GM19239 (cell line): ENCODE data around the gene TUFT1.
"Not testable (repeated sequence)": the region's sequence is repeated elsewhere in the genome, so short reads cannot be mapped to it uniquely, and the experiment has no call there.

Experiments used
- DNase-seq: peaks from one replicate; pipeline ENCODE4 v3.0.0; 2011; ENCODE audit warnings: low spot score; ENCODE audit not compliant: insufficient read length
- FAIRE-seq: peaks from 2 replicates; lab custom pipeline; 2011; peaks lifted over from hg19 to GRCh38; lab: Jason Lieb, UNC

The TUFT1 gene

DNA sequence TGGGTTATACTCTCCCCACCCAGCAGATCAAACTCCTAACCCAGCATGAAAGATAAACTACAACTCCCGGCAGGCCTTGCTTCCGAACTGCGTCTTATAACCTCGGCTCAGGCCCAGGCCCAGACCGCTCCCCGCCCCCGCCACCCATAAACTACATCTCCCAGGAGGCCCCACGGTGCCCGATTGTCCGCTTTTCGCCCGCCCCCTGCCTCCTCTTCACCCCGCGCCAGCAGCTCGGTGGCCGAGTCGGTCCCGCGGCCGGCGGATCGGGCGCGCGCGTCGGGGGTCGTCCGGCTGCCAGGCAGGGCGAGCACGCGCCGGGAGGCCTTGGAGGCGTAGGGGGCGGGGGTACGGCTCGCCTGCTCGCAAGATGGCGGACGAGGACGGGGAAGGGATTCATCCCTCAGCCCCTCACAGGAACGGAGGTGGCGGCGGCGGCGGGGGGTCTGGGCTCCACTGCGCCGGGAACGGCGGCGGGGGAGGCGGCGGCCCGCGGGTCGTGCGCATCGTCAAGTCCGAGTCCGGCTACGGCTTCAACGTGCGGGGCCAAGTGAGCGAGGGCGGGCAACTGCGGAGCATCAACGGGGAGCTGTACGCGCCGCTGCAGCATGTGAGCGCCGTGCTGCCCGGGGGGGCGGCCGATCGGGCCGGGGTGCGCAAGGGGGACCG, 71.9 kb downstream of the TUFT1 start, which contains the start of gene SNX27:
Gene SNX27 (plus strand): TSS at position 219 of the 669 bp plus-strand sequence. CDS start 152 bp downstream, at position 371.
- DNase-seq (peak; percentile 96), FAIRE-seq (peak; percentile 85)

- peak; percentile 47 for FAIRE-seq
Measured at GRCh38 chr1:151612501-151613281, 72.6 kb downstream of the TUFT1 start.

GRCh38 chr1:151613282-151613780, 73.2 kb downstream of the TUFT1 start:
- no peak for DNase-seq
- no peak for FAIRE-seq

More at GRCh38 chr1:151612501-151613281, 72.6 kb downstream of the TUFT1 start:
- DNase-seq = no peak

DNA sequence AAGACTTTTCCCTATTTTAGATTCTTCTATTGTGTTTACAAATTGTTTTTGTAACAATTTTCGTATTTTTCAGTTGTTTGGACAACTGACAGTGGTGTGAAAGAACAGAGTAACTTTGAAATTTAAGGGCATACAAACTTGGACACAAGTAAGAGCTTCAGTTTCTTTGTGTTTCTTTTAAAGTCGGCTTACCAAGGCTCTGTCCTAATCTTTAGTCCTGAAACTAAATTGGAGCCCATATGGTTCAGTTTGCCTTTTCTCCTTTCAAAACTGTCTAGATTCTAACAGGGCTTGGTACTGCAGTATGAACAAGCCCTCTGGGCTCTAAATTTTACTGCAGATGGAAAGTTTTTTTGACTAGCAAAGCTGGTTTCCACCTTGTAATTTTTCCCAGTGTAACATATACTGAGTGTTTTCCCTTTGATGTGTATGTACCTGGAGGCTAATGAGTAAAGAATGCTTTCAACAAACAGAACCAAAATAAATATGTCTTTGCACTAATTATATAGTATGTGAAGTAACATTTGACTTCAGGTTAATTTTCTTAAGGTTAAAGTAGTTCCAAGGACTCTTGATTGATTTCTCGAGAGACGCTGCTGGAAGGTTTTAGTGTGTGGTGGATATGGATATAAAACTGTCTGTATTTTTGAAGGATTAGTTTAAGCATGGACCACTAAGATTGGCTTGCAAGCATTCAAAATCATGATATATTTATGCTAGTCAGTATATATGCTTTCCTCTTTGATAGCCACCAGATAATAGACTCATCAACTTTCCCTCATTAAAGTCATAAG, 75.8 kb downstream of the TUFT1 start:
- FAIRE-seq = no peak
- DNase-seq = no peak

DNA sequence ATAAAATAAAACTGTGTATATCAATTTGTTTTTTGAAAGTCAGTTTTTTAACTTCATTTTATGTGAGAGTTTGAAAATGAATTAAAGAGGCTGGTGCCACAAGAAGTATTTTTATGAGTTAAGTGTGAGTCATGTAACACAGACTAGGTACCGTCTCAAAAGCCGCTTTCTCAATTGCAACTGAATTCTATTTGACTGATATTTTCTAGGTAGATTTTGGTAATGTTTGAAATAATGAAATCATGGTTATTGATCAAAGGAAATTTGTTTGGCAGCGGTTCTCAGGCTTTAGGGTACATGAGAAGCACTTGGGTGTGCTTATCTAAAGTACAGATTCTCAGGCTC, 76.4 kb downstream of the TUFT1 start:
- DNase-seq (no peak), FAIRE-seq (no peak)

DNA sequence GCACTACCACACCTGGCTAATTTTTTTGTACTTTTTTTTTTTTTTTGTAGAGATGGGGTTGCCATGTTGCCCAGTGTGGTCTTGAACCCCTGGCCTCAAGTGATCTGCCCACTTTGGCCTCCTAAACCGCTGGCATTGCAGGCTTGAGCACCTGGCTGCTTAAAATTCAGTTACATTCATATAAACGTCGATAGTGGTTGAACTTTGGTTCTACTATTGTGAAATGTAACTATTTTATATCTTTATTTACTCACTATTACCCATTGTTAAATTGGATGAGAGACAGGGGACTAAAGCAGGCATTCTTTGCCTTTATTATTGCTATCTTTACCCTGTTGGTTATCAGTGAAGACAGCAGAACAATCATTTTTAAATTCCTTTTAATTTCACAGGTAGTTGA, 77.9 kb downstream of the TUFT1 start:
- DNase-seq (no peak), FAIRE-seq (no peak)

- DNase-seq (no peak), FAIRE-seq (no peak)
Measured at GRCh38 chr1:151618470-151618869, 78.4 kb downstream of the TUFT1 start.

DNA sequence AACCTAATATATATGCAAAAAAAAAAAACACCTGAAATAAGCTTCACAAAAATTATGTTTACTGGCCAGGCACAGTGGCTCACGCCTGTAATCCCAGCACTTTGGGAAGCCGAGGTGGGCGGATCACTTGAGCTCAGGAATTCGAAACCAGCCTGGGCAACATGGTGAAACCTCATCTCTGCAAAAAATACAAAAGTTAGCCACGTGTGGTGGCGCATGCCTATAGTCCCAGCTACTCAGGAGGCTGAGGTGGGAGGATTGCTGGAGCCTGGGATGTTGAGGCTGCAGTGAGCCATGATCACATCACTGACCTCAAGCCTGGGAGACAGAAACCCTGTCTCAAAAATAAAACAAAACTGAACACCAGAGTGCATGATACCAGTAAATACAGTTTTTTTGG, 78.9 kb downstream of the TUFT1 start:
- DNase-seq, FAIRE-seq: not testable (repeated sequence)

DNA sequence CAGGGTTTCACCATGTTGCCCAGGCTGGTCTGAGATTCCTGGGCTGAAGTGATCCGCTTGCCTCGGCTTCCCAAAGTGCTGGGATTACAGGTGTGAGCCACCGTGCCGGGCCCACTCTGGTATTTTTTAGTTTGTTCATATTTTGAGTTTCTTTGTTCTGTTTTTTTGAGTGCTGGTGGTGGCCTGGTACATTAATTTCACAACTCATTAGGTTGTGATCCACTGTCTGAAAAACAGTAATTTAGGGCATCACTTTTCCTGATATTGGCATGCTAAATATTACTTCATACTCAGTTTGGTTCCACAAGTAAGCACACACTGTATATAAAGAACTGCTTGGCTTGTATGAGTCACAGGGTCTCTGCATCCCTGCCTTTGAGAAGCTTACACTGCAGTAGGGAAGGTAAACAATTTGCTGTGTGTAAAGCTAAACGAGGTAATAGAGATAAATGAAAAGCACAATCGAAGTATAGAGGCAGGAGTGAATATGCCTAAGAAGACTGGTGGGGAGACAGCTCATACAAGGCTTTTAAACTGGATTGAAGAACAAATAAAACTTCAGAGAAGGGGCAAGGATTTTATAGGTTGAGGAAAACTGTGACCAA, 79.5 kb downstream of the TUFT1 start:
- FAIRE-seq = no peak
- no peak for DNase-seq

- no peak for DNase-seq
- no peak for FAIRE-seq
Measured at GRCh38 chr1:151620286-151620685, 80.2 kb downstream of the TUFT1 start.

DNA sequence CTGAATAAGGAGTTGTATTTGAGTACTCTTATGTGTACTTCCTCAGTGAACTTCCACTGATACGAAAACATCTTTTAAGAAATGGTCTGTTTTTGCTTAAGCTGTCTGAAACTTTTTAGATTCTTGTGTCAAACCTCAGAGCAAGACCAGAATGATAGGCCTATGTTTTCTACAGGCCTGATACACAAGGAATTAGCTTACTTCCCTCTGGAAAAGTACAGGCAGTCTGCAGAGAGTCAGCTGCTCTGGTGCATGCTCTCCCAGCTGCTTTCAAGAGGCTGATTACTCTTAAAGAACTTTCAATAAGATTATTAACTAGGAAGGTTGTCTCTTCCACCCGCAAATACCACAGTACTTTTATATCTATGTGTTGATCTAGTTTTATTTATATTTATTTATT, 81.2 kb downstream of the TUFT1 start:
- DNase-seq (no peak), FAIRE-seq (no peak)

DNA sequence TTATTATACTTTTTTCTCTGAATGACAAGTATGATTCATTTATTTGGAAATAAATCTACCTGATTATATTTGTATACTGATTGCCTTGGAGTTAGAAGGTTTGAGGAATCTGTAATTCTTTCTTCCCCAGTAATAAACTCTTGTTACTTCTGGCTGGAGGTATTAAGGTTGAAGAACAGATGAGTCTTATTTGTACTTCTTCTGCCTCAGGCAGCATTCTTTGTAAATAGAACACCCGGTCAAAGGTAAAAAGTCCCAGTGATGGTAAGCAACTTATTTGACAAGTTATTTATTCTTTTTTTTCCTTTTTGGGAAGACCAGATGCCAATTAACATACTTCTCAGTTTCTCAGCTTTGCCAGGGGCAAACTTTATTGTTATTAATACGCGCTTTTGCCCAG, 84.7 kb downstream of the TUFT1 start:
- DNase-seq (no peak), FAIRE-seq (no peak)

- FAIRE-seq (no peak), DNase-seq (no peak)
Measured at GRCh38 chr1:151626740-151627334, 86.7 kb downstream of the TUFT1 start.

DNA sequence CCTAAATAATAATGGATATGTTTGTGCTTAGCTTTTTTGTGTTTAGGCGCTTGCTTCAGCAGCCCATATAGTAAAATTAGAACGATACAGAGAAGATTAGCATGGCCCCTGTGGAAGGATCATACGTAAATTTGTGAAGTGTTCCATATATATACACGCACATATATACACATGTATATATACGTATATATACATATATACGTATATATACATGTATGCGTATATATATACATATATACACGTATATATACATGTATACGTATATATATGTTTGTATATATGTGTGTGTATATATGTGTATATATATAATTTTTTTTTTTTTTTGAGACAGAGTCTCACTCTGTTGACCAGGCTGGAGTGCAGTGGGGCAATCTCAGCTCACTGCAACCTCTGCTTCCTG, 89.2 kb downstream of the TUFT1 start:
- DNase-seq = no peak
- no peak for FAIRE-seq
